ENCODE data around the gene TESK1.
"Not testable (repeated sequence)": the region's sequence is repeated elsewhere in the genome, so short reads cannot be mapped to it uniquely, and the experiment has no call there.

The TESK1 gene

DNA sequence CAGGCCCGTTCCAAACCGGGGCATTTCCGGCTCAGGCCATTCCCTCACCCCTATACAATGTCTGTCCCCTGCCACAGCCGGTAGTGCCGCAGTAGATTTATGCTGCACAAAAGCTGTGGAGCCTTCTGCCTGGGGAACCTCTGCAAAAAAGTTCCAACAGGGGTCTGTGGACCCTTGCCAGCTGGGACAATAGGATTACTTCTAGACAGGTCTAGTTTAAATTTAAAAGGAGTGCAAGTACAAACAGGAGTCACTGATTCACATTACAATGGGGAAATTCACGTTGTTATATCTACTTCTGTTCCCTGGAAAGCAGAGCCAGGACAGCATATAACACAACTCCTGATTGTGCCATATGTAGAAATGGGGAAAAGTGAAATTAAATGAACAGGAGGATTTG, 21.5 kb upstream of the TESK1 start:
- DNase-seq, result not testable (repeated sequence)

DNA sequence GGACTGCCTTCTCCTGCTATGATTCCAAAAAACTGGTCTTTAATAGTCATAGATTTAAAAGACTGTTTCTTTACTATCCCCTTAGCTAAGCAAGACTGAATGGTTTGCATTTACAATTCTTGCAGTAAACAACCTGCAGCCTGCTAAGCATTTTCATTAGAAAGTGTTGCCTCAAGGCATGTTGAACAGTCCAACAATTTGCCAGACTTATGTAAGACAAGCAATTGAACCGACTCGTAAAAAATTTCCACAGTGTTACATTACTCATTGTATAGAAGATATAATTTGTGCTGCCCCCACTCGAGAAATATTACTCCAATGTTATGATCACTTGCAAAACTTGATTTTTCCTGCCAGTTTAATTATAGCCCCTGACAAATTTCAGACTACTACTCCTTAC, 20.4 kb upstream of the TESK1 start:
- not testable (repeated sequence) for DNase-seq

DNA sequence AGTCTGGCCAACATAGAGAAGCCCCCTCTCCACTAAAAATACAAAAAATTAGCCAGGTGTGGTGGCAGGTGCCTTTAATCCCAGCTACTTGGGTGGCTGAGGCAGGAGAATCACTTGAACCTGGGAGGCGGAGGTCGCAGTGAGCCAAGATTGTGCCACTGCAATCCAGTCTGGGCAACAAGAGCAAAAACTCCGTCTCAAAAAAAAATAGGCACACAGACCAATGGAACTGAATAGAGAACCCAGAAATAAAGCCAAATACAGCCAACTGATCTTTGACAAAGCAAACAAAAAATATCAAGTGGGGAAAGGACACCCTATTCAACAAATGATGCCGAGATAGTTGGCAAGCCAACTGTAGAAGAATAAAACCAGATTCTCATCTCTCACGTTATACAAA, 16.6 kb upstream of the TESK1 start:
- not testable (repeated sequence) for DNase-seq

DNA sequence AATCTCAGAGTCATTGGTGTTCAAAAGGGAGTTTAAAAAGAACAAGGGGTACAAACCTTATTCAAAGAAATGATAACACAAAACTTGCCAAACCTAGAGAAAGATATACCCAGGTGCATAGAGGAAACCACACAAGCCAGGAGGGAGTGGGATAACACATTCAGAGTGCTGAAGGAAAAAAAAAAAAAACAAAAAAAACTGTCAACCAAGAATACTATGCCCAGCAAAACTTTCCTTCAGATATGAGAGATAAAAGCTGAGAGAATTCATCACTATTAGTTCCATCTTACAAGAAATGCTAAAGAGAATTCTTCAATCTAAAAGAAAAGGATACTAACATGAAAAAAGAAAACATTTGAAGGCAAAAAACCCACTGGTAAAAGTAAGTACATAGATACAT, 11.5 kb upstream of the TESK1 start:
- DNase-seq, result no peak

DNA sequence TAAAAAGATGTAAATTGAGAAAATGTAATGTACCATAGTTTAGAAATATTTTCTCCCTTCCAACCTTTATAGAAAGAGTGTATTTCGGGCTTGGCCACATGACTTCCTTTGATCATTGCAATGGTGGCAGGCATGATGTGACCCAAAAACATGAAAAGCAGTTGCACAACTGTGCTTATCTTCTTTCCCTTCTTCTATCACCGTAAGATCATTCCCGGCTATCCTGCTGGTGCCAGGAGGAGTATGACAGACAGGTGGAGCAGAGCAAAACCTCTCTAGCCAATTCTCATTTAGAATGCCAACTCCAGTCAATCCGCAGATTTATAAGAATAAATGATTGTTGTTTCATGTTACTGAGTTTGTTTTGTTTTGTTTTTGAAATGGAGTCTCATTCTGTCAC, 10.6 kb upstream of the TESK1 start:
- DNase-seq, result no peak

DNA sequence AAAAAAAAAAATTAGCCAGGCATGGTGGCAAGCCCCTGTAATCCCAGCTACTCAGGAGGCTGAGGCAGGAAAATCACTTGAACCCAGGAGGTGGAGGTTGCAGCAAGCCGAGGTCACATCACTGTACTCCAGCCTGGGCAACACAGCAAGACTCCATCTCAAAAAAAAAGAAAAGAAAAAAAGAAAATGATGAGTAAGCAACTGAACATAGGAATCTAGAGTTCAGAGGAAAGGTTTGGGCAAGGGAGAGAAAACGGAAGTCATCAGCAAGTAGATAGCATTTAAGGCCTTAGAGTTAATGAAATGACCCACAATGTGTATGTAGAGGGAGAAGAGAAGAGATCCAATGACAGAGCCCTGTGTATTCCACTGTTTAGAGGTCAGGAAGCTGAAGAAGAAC, 8.2 kb upstream of the TESK1 start:
- DNase-seq, result not testable (repeated sequence)

DNA sequence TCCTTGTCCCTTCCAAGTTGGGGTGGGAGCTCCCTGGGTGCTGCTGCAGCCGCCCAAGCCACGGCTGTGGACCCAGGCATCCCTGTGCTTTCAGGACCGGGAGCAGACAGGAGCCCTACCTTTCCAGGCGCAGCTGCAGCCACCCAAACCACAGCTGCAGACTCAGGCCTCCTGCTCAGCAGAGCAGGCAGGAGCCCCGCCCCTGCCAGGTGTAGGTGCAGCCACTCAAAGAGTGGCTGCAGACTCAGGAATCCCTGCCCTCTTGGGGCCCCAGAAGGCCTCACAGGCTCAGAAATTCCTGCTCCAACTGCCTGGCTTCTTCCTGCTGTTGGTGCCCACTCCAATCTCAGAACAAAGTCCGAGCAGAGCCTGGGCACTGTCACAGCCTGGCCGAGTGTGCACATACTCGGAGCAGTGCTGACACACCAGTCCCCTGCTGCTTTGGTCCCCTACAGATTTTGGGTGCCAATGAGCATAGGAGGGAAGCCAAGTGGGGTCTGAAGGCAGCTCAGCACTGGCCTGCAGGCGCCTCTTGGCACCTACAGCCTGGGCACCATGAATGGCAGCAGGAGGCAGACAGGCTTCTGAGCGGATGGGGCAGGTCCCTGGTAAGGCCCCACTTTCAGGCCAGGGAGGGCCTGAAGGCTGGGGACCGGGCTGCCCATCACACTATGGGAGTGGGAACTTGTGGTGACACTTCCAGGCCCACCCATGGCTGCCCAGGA, 6.0 kb upstream of the TESK1 start:
- DNase-seq, result no peak

DNA sequence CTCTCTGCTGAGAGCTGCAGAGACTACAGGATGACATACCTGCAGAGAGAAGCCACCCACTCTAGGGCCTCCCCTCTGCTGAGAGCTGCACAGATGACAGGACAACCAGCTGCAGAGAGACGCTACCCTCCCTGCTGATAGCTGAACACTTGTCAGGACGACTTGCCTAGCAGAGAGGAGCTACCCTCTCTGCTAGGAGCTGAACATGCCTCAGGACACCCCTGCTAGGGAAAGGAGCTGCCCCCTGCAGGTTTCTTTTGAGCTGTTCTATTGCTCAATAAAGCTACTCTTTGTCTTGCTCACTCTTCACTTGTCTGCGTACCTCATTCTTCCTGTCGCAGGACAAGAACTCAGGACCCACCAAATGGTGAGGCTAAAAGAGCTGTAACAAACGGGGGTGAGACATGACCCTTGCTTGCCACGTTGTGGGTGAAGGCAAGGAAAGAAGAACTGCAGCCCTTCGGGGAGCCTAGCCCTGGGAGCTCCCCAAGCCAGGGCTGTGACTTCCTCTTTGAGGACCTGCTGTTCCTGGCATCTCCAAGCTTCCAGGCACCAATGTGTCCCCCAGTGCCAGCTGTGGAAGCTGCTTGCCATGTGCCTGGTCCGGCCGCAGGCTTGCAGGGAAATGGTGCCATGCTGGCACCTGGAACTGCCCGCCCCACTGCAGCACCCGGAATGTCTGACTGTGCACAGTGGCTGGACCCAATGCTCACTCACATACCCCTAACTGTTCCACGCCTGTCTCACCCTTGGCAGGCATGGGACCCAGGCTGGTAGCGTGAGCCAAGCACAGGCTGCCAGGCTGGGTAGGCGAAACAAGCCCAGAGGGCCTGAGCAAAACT, 5.1 kb upstream of the TESK1 start:
- DNase-seq, result no peak

DNA sequence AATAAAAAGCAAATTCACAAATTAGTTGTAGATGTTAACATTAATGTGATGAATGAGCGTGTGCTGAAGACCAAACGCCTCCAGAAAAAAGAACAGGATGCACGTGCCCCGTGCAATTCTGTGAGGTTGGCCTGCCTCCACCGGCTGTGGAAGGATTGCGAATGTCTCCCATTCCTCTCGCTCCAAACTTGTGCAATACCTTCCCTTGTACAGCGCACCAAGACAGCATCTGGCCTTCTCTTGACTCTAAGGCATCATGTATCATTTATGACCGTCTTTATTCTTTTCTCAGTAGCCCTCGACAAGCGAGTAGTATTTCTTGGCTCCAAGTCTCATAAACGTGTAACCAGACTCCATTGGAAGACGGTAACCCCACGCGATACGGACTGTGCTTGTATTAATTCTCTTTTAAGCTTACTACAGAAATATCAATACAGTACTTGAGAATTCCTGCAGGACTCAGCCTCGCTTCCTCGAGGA, 1.5 kb upstream of the TESK1 start:
- DNase-seq, result peak in 1 of 2 donors; percentile 28

DNA sequence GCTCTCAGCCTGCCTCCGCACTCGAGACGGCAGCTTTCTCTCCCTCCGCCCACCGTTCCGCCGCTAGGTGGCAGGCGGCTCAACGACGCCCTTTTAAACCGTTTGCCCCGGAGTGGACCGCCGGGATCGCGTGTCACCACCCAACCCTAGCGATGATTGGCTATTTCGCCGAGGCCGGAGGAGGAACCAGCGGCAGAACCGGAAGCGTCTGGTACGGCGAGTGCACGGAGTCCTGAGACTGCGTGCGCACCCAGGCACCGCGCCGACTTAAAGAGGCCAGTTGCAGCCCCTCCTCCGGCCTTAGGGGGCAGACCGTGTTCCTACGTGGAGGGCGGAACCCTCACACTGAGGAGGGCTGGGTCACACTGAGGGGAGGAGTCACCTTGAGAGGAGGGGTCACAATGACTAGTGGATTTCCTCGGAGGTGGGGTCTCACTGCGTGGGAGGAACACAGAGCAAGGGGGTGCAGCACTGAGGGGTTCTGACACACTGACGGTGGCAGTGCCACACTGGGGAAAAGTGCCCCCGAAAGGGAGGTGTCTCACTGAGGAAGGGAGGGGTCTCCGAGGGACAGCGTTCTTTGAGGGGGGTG, 980 bp upstream of the TESK1 start:
- DNase-seq, result peak; percentile 99

DNA sequence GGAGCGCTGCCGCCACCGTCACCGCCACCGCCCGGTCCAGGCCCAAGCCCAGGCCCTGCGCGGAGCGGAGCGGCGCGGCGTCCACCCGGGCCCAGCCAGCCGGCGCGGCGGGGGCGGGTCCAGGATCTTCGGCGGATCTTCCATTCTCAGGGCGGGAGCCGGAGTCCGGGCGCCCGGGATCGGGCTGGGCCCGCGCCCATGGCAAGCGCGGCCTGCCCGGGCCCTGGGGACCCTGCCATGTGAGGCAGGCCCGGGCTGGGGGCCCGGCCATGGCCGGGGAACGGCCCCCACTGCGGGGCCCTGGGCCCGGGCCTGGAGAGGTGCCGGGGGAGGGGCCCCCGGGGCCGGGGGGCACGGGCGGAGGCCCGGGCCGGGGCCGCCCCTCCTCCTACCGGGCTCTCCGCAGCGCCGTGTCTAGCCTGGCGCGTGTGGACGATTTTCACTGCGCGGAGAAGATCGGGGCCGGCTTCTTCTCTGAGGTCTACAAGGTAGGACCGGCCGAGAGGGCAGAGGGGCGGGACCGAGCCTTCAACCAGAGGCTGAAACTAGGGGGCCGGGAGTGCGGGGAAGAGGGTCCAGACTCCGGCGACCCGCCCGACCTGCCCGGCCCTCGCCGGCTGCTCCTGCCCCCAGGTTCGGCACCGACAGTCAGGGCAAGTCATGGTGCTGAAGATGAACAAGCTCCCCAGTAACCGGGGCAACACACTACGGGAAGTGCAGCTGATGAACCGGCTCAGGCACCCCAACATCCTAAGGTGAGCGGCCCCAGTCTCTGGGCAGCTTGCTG, 482 bp downstream of the TESK1 start:
- peak; percentile 39 to 42 for DNase-seq

DNA sequence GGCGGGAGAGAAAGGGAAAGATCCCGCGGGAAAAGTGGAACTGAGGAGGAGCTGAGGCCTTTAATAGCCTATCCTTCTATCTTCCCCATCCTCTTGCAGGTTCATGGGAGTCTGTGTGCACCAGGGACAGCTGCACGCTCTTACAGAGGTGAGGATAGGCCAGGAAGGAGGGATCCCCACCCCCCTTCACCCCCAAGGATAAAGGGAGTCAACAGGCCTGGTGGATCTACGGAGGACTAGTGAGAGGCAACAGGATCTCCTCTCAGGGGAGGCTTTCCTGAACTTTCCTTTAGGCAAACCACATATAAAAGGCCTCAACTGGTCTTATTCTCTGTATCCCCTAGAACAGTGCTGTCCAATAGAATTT, 1.1 kb downstream of the TESK1 start:
- no peak for DNase-seq

DNA sequence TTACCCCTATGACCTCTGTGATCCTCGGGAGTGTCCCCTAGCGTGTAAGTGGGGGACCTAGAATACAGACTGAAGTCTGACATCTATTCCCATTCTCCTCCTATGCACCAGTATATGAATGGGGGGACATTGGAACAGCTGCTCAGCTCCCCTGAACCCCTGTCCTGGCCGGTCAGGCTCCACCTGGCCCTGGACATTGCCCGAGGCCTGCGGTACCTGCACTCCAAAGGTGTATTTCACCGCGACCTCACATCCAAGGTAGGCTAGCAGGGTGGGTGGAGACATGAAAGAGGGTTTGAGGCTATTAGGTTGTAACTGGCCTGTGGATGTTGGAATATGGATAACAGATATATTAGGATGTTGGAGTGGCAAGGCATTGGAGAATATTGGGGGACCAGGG, 1.7 kb downstream of the TESK1 start:
- DNase-seq, result no peak

DNA sequence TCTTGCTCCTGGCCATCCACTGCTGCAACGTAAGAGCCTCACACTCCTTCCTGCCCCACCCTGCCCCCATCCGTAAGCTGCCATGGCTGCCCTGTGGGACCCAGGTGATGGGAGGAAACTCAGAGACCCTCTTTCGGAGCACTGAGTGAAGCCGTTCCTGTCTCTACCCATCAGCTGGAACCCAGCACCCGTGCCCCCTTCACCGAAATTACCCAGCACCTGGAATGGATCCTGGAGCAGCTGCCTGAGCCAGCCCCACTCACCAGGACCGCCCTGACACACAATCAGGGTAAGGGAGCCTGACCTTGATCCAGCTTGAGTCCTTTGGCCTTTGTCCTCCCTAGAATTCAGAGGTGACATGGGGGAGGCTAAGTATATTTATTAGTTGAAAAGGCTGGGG, 3.2 kb downstream of the TESK1 start:
- DNase-seq, result no peak

DNA sequence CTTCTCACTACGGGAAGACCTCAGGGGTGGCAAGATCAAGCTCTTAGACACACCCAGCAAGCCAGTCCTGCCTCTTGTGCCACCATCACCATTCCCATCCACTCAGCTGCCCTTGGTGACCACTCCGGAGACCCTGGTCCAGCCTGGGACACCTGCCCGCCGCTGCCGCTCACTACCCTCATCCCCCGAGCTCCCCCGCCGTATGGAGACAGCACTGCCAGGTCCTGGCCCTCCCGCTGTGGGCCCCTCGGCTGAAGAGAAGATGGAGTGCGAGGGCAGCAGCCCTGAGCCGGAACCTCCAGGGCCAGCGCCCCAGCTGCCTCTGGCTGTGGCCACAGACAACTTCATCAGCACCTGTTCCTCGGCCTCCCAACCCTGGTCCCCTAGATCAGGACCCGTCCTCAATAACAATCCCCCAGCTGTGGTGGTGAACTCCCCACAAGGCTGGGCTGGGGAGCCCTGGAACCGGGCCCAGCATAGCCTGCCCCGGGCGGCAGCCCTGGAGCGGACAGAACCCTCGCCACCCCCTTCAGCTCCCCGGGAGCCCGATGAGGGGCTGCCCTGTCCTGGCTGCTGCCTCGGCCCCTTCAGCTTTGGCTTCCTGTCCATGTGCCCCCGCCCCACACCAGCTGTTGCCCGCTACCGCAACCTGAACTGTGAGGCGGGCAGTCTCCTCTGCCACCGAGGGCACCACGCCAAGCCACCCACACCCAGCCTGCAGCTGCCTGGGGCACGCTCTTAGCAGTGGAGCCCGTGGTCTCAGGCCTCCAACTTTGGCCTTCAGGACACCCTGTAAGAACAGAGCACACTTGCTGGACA, 4.1 kb downstream of the TESK1 start:
- DNase-seq, result no peak

DNA sequence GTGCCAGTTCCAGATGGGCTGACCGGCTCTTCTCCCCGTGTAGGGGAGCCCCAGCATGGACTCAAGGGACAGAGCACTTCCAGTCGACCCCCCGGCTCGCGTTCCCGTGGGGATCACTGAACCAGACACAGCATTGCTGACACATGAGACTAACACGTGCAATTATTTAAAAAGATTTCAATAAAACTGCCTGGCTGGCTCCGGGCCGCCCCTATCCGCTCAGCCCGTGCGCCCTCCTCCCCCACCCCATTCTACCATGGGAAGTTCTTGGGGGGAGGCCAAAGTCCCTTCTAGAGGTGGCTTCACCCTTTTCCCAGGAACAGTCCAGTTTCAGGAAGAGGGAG, 4.7 kb downstream of the TESK1 start:
- no peak for DNase-seq

DNA sequence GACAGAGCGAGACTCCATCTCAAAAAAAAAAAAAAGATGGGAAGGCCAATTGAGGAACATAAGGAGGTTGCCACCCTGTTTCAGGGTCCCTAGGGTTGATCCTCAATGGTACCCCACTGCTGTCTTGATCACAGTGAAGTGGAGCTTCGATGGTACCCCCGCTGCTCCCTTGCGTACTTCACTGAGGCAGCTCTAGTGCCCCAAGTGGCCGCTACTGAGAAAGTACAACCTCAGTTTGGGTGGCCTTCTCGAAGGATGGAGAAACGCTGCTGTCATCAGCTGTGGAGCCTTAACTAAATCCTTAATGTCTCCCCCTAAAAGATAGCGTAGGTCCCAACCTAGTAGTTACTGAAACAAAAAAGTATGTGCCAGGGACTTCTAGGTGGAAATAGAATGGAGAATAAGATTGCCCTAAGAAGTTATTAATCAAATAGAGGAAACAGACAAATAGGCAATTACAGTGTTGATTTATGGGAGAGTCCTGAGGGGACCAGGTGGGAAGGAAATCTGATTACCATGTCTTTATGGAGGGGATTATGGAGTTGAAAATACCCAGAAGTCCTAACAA, 6.3 kb downstream of the TESK1 start:
- peak; percentile 65 to 66 for DNase-seq

DNA sequence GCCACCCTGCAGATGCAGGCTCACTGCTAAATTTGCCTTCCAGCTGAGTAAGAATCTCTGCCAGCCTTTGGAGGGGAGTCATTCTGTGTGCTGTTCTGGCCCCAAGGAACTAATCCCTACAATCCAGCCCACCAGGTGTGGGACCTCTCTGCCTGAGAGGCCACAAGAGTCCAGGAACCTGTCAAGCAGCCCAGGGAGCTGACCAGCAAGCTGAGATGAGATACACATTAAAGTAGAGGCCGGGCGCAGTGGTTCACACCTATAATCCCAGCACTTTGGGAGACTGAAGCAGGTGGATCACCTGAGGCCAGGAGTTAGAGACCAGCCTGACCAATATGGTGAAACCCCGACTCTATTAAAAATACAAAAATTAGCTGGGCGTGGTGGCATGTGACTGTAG, 7.0 kb downstream of the TESK1 start:
- not testable (repeated sequence) for DNase-seq

DNA sequence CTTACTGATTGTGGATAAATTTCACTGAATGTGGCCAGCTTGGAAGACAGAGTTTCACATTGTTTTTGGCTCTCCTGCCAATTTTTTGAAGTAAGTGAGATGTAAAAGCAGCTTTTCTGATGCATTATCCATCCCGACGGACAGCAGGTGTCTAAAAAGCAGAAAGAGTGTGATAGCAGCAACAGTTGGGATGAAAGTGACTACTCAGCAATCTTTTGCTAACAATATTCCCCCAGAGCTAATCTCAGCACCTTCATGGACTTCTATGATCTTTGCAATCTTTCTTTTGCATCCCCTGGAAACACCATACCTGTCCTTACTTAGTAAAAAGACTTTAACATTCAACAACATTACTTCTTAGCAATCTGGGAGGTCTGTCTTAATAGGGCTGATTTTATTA, 7.8 kb downstream of the TESK1 start:
- no peak for DNase-seq

DNA sequence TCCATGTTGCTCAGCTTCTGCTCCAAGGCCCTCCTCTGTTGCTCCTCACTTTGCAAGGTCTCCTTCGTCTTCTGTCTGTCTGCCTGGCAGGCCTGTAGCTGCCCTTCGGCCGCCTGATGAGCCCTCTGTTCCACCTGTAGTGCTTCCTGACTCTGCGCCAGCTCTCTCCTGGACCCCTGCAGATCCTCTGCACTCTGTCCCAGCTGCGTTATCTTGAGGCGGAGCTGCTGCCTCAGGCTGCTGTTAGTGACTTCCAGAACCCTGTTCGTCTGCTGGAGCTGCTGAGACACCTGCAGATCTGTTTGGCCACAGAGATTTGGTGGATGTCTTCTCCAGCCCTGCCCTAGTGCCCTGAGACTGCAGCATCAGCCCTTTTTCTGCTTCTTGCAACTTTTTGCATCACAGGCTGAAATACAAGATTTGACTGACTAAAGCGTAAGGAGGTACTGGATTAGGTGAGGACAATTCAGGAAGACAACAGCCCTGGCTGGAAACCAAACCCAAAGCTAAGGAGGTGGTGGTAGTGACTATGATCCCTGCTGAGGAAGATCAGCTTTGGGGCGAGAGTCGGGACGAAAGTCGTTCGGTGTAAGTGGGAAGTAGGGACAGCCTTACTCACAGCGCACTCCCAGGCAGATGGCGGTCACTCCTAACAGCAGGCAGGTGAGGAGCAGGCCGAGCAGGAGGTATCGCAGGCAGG, 11.1 kb downstream of the TESK1 start:
- no peak for DNase-seq

All from stimulated activated CD4-positive, alpha-beta T cell treated with anti-CD3 and anti-CD28 coated beads, Interleukin-2, amount 100 ng/mL, for 24 hours (primary cell).